Right hindlimb (tissue), 1 donor: Measurements from ENCODE around the gene GSTO2.
A peak's percentile ranks its signal among the peaks of the same experiment; 100 is the strongest.

ENCODE experiments used
- DNase-seq: peaks from one replicate; pipeline ENCODE4 v3.0.0-alpha.2; 2018

The GSTO2 gene

DNA sequence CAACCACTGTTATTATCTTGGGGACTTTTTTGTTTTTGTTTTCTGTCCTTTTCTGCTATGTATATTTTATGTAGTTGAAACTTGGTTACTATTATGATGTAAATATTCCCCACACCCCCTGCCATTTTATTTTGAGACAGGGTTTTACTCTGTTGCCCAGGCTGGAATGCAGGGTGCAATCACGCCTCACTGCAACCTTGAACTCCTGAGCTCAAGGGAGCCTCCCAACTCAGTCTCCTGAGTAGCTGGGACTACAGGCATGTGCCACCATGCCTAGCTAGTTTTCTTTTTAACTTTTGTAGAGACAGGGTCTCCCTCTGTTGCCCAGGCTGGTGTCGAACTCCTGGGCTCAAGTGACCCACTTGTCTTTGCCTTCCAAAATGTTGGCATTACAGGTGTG lies 18.0 kb downstream of the GSTO2 start:
- no peak for DNase-seq

DNA sequence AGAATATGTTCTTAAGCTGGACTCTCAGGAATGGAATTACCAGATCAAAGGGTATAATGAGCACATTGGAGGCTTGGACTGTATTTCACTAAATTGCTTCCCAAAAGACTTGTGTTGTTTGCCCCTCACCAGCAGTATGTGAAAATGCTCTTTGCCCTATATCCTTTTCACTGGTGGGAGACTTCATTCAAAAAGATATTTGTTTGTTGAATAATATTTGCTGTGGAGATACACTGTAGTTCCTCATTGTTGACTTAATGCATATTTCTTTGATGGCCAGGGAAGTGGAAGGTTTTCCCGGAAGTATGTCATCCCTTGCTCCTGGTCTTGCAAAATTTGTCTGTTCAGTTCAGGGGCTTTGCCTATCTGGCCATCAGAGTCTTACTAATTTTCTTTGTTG lies 19.4 kb downstream of the GSTO2 start:
- DNase-seq = no peak

DNA sequence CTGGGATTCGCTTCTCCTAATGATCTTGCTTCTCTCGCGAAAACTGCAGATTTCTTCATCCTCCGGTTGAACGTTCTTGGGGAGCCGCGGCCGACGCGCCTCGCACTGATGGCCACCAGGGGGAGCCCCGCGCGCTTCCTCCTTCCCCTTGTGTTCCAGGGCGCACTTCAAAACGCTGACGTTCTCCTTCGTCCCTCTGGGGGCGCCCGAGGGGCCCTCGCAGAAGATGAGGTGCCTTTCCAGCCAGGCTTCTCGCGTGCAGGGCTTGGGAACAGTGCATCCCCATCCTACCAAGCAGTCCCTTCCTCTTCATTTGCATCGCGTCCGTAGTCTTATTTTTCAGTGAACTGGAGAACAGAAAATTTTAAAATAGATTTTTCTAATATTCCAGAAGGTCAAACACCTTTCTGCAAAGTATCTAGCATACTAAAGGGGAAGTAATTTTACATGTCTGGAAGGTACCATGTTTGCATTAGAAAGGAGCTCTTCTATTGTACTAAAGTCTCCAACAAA lies 22.5 kb downstream of the GSTO2 start:
- peak; percentile 91 for DNase-seq

GRCh38 chr10:104293011-104293410 lies 24.0 kb downstream of the GSTO2 start:
- DNase-seq = no peak

DNA sequence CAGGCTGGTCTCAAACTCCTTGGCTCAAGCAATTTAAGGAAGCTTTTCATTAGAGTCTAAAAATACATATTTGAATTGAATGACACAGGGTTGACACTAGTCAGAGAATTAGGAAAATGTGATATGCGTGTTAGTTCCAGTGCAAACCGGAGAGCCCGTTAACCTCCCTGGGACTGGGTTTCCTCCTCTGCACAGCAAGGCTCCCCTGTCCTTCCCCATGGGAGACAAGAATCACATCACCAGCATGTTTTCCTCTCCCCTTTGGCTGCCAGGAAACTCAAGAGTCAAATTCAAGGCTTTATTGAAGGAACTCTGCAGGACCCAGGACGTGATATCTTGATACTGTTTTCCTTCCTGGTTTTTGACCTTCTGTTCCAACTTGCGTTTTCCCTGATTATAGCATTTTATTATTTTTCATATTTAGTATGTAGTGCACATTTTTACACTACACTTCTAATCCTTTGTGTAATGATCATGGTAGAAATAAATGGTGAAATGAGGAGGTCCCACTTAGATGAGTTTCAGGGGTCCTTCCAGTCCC lies 24.9 kb downstream of the GSTO2 start:
- DNase-seq = no peak

GRCh38 chr10:104296687-104297436 lies 27.9 kb downstream of the GSTO2 start:
- DNase-seq = no peak

GRCh38 chr10:104297697-104298660 lies 29.0 kb downstream of the GSTO2 start:
- no peak for DNase-seq

DNA sequence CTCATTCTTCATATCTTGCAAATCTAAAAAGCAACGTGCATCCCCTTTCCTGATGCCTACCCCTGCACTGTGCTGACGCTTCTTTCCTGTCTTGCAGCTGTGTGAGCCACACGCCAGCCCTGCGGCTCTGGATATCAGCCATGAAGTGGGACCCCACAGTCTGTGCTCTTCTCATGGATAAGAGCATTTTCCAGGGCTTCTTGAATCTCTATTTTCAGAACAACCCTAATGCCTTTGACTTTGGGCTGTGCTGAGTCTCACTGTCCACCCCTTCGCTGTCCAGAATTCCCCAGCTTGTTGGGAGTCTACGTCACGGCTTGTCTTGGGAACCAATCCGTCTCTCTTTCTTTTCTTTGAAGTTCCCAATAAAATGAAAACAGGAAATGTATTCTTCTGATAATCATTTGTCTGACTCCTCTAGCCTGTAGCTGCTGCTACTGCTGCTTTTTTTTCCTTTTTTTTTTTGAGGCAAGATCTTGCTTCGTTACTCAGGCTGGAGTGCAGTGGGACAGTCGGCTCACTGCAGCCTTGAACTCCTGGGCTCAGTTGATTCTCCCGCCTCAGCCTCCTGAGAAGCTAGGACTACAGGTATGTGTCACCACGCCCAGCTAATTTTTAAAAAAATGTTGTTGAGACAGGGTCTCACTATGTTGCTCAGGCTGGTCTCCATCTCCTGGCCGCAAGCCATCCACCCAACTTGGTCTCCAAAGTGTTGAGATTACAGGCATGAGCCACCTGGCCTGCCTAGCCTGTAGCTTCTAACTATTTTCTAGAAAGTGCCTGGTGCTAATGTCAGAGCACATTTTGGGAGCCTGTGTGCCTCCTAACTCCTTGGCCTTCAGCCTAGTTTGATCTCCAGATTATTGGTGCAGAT lies 30.3 kb downstream of the GSTO2 start:
- no peak for DNase-seq

GRCh38 chr10:104300002-104300735 lies 31.2 kb downstream of the GSTO2 start:
- DNase-seq = peak; percentile 76

- DNase-seq = peak; percentile 82
Observed at GRCh38 chr10:104300736-104301292, 31.8 kb downstream of the GSTO2 start.

GRCh38 chr10:104301907-104302690 lies 33.1 kb downstream of the GSTO2 start:
- no peak for DNase-seq

DNA sequence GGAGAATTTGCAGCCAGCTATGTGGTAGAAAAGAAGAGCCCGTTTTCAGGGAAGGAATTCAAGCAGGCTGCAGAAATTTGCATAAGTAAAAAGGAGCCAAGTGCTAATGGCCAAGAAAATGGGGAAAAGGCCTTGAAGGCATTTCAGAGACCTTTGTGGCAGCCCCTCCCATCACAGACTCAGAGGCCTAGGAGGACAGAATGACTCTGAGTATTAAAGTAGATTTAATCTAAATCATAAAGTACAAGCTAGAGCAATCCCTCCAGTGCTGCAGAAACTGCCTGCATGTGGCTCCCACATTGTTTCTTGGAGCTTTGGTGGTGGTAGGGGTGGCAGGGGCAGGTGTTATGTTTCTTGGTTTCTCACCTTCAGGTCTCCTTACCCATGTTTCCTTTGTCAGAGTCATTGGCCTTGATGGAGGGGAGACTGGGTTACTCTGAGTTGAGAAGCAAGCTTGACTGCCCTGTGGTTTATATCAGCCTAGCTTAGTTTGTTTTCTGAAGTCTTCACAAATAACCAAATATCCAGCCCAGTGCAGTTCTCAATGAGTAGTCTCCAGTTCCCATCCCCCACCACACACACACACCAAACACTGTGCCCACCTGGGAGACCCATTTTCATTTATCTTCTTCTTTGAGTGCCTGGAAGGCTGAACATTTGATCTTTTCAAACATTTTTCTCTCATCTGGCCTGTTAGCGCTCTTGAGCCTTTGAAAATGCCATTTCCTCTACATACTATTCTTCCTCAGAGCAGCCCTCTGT lies 34.8 kb downstream of the GSTO2 start:
- no peak for DNase-seq

- no peak for DNase-seq
Observed at GRCh38 chr10:104304356-104304745, 35.4 kb downstream of the GSTO2 start.

DNA sequence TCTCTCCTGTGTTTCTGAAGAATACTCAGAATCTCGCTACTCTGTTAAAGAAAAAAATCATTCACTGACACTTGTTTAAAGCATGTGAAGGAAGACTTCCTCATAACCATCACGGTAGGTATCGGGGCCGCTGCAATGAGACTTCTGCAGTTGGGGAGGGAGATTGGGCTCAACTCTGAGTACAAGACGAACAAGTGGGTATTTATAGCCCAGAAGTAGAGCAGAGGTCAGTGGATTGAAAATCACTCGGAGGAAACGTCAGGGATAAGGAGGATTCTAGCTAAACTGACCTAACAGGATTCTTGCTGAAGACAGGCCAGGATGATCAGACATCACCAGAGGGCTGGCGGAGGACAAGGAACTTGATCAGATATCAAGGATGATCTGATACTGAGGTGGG lies 35.9 kb downstream of the GSTO2 start:
- no peak for DNase-seq

- DNase-seq = no peak
Observed at GRCh38 chr10:104306897-104307296, 37.9 kb downstream of the GSTO2 start.

GRCh38 chr10:104307576-104308438 lies 38.8 kb downstream of the GSTO2 start:
- DNase-seq = no peak

DNA sequence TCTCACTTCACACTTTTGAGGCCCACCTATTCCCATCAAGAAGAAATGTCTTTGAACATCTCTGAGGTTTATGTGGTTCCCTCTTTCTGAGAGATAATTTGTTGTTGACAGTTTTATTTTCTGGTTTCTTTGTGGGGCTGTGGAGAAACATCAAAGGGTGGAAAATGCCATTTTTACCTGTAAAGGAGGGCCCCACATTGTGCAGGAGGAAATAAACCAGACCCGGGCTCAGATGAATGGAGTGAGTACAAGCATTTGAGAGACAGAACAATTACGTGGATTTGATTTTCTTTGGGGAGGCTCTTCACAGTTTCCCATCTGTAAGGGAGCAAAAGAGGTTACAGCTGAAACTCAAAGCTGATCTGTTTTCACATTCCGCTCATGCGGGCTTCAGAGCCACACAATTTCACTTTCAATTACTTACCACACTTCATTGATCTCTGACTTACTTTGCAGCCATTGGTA lies 39.5 kb downstream of the GSTO2 start:
- no peak for DNase-seq
